ENCODE results near the gene ATF1.
"Not testable (repeated sequence)": the region's sequence is repeated elsewhere in the genome, so short reads cannot be mapped to it uniquely, and the experiment has no call there.

ATF1 gene

DNA sequence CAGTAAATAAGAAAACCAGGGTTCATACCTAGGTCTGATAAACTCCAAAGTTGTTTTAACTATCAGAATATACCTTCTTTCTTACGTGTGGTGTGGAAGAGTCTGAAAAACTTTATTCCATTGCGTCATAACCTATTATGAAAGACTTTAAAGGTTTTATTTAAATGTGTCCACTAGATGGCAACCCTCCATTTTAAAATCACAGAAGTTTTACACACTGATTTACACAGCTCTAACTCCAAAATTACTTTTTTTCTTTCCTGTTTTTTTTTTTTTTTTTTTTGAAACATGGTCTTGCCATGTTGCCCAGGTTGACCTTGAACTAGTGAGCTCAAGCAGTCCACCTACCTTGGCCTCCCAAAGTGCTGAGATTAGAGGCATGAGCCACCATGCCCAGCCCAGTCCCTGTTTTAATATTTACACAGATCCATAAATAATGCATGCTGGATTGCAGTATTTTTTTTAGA lies 61.5 kb downstream of the ATF1 start:
- CTCF ChIA-PET, result interaction anchor here (0.6 to 1.8 kb wide), 7 partner anchors 30 to 526 kb away, joined by 3 to 8 read pairs (median 3); a partner anchor contains a TSS
- peak; percentile 34 for DNase-seq (ENCODE audit: extremely low spot score)
- TF ChIP-seq SP1 (IDR thresholded peaks at IDR 0.05) (no peak), ELF4 (IDR thresholded peaks at IDR 0.05) (no peak), ZNF384 (IDR thresholded peaks at IDR 0.05) (peak; percentile 93)
- POLR2A ChIA-PET, result no interaction called here

DNA sequence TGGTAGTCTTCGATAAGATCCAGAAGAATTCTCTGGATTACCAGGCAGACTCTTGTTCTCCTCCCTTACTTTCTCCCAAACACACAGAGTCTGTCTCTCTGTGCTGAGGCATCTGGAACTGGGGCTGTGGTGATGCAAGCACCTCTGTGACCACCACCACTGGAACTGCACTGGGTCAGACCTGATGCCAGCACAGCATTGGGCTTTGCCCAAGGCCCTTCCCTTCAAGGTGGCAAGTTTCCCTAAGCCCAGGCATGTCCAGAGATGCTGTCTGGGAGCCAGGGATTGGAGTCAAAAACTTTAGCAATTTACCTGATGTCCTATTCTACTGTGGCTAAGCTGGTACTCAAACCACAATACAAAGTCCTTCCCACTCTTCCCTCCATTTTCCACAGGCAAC lies 64.2 kb downstream of the ATF1 start:
- ChIA-PET POLR2A (no interaction called here), CTCF (no interaction called here)
- TF ChIP-seq ARNT (IDR thresholded peaks at IDR 0.05), result no peak
- TF ChIP-seq FOXM1 (IDR thresholded peaks at IDR 0.05; ENCODE audit: borderline replicate concordance), result no peak
- TF ChIP-seq FOXA1 (IDR thresholded peaks at IDR 0.05), result no peak
- TF ChIP-seq BHLHE40 (IDR thresholded peaks at IDR 0.05; ENCODE audit: borderline replicate concordance), result no peak
- DNase-seq (ENCODE audit: extremely low spot score), result no peak

GRCh38 chr12:50828886-50829285 lies 65.0 kb downstream of the ATF1 start:
- POLR2A ChIA-PET, result no interaction called here
- CTCF ChIA-PET, result no interaction called here
- no peak for TF ChIP-seq SP1 (IDR thresholded peaks at IDR 0.05)
- DNase-seq (ENCODE audit: extremely low spot score), result no peak

- POLR2A ChIA-PET; CTCF ChIA-PET; DNase-seq (ENCODE audit: extremely low spot score): not testable (repeated sequence)
Measured at GRCh38 chr12:50833801-50834200, 69.9 kb downstream of the ATF1 start.

DNA sequence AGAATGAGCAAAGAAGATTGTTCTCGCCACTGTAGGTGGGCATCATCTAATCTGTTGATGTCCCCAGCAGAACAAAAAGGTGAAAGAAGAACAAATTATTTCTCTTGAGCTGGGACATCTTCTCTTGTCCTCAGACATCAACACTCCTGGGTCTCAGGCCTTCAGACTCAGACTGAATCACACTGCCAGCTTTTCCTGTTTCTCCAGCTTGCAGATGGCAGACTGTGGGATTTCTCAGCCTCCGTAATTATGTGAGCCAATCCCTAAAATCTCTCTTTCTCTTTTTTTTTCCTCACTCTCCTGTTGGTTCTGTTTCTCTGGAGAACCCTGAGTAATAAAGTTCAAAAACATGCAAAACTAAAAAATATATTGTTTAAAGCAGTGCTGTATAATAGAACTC lies 75.1 kb downstream of the ATF1 start:
- DNase-seq (ENCODE audit: extremely low spot score), result no peak
- POLR2A ChIA-PET, result no interaction called here
- no peak for TF ChIP-seq FOXM1 (IDR thresholded peaks at IDR 0.05; ENCODE audit: borderline replicate concordance)
- no peak for TF ChIP-seq NFRKB (IDR thresholded peaks at IDR 0.05)
- TF ChIP-seq L3MBTL2 (conservative IDR thresholded peaks at IDR 0.05), result no peak
- TF ChIP-seq BHLHE40 (IDR thresholded peaks at IDR 0.05; ENCODE audit: borderline replicate concordance), result no peak
- no peak for TF ChIP-seq ZNF384 (IDR thresholded peaks at IDR 0.05)
- no peak for TF ChIP-seq HDGF (IDR thresholded peaks at IDR 0.05; ENCODE audit: borderline replicate concordance)
- TF ChIP-seq TARDBP (IDR thresholded peaks at IDR 0.05), result no peak
- TF ChIP-seq SP1 (IDR thresholded peaks at IDR 0.05), result no peak
- TF ChIP-seq LEF1 (IDR thresholded peaks at IDR 0.05; ENCODE audit: borderline replicate concordance), result no peak
- TF ChIP-seq SUZ12 (IDR thresholded peaks at IDR 0.05), result no peak
- no peak for TF ChIP-seq FOXA1 (IDR thresholded peaks at IDR 0.05)
- CTCF ChIA-PET, result no interaction called here

GRCh38 chr12:50840809-50841487 lies 77.0 kb downstream of the ATF1 start:
- ChIA-PET CTCF (no interaction called here), POLR2A (no interaction called here)
- TF ChIP-seq LEF1 (IDR thresholded peaks at IDR 0.05; ENCODE audit: borderline replicate concordance), result no peak
- TF ChIP-seq FOXA1 (IDR thresholded peaks at IDR 0.05), result no peak
- no peak for TF ChIP-seq NFRKB (IDR thresholded peaks at IDR 0.05)
- no peak for TF ChIP-seq ARNT (IDR thresholded peaks at IDR 0.05)
- no peak for DNase-seq (ENCODE audit: extremely low spot score)

DNA sequence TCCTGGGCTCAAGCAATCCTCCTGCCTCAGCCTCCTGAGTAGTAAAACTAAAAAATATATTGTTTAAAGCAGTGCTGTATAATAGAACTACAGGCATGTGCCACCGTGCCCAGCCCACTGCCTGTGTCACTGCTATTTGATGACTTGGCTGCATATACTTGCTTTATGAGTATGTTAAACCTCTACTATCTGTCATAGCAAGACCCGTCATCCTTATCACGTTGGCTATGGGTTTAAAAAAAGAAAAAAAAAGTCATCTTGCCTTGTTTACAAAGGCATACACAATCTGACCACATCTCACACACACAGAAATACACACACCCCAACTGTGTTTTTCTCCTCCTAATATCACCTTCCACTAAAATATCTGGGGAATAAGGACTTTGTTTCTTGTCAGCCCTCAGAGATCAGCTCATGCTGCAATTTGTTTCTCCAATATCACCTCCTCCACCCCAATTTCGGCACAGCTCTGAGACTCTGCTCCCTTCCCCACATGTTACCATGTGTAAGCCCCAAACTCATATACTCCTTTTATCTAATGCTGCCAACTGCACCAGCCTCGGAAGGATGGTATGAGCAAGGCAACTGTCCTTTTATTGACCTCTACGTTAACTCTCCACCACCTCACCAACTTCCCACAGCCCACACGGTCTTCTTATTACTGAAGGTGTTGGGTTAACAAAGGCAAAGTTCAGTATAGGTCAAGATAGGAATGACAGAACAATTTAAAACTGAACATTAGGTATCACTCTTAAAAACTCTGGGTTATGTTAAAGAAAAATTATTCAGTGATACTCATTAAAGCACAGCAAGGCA lies 78.0 kb downstream of the ATF1 start:
- no peak for DNase-seq (ENCODE audit: extremely low spot score)
- TF ChIP-seq CTBP1 (IDR thresholded peaks at IDR 0.05; ENCODE audit: borderline replicate concordance) (no peak), ELF4 (IDR thresholded peaks at IDR 0.05) (no peak), FOXA1 (IDR thresholded peaks at IDR 0.05) (no peak), ARNT (IDR thresholded peaks at IDR 0.05) (no peak), HDGF (IDR thresholded peaks at IDR 0.05; ENCODE audit: borderline replicate concordance) (no peak)
- ChIA-PET CTCF (no interaction called here), POLR2A (no interaction called here)

DNA sequence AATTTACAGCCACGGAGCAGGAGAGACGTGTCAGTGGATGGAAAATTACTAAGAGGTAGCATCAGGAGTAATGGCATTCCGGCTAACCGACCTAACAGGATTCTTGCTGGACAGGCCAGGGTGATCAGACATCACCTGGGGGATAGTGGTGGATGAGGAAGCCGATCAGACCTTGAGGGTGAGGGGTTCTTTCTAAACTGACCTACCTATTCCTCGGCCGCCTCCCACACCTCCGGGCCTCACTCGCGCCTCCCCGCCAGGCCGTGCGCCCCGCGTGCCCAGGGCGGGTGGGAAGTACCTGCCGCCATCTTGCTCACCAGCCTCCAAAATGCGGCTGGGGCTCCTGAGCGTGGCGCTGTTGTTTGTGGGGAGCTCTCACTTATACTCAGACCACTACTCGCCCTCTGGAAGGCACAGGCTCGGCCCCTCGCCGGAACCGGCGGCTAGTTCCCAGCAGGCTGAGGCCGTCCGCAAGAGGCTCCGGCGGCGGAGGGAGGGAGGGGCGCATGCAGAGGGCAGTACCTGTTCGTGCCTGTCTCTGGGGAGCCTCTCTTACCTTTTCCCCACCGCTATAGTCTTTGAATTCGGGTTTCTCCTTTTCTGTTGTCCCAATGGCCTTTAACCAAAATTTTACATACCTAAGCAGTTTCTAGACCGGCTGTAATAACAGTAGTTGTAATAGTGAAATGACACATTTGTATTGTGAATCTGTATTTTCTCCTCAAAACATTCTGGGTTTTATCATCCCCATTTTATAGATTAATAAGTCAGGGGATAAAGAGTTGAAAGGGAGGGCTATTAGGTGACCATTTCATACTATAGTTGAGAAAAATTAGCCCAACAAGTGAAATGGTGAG lies 79.0 kb downstream of the ATF1 start, which contains the start of gene TMPRSS12:
TSS of gene TMPRSS12 (plus strand) at position 290 of the 857 bp plus-strand sequence. CDS start at position 329, 39 bp downstream.
- POLR2A ChIA-PET, result no interaction called here
- CTCF ChIA-PET, result interaction anchor here (0.6 kb wide), 1 partner anchor 20 kb away, joined by 3 read pairs; no protein-coding TSS in a partner anchor
- no peak for DNase-seq (ENCODE audit: extremely low spot score)
- TF ChIP-seq L3MBTL2 (conservative IDR thresholded peaks at IDR 0.05) (no peak), ELF4 (IDR thresholded peaks at IDR 0.05) (no peak), BHLHE40 (IDR thresholded peaks at IDR 0.05; ENCODE audit: borderline replicate concordance) (no peak), FOXM1 (IDR thresholded peaks at IDR 0.05; ENCODE audit: borderline replicate concordance) (no peak), SUZ12 (IDR thresholded peaks at IDR 0.05) (no peak), FOXK2 (IDR thresholded peaks at IDR 0.05) (no peak), CTBP1 (IDR thresholded peaks at IDR 0.05; ENCODE audit: borderline replicate concordance) (no peak), TARDBP (IDR thresholded peaks at IDR 0.05) (no peak), HDGF (IDR thresholded peaks at IDR 0.05; ENCODE audit: borderline replicate concordance) (no peak), FOXA1 (IDR thresholded peaks at IDR 0.05) (no peak), ZNF384 (IDR thresholded peaks at IDR 0.05) (no peak), ARNT (IDR thresholded peaks at IDR 0.05) (no peak), LEF1 (IDR thresholded peaks at IDR 0.05; ENCODE audit: borderline replicate concordance) (no peak), NFRKB (IDR thresholded peaks at IDR 0.05) (no peak), SP1 (IDR thresholded peaks at IDR 0.05) (no peak)
- TF ChIP-seq, protein P1, sequence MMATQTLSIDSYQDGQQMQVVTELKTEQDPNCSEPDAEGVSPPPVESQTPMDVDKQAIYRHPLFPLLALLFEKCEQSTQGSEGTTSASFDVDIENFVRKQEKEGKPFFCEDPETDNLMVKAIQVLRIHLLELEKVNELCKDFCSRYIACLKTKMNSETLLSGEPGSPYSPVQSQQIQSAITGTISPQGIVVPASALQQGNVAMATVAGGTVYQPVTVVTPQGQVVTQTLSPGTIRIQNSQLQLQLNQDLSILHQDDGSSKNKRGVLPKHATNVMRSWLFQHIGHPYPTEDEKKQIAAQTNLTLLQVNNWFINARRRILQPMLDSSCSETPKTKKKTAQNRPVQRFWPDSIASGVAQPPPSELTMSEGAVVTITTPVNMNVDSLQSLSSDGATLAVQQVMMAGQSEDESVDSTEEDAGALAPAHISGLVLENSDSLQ (IDR thresholded peaks at IDR 0.05), result no peak
